ENCODE measurements around the gene LOXL3.

GRCh38 chr2:74488643-74489481 is 64.9 kb downstream of the LOXL3 start:
- TF ChIP-seq, protein P1, sequence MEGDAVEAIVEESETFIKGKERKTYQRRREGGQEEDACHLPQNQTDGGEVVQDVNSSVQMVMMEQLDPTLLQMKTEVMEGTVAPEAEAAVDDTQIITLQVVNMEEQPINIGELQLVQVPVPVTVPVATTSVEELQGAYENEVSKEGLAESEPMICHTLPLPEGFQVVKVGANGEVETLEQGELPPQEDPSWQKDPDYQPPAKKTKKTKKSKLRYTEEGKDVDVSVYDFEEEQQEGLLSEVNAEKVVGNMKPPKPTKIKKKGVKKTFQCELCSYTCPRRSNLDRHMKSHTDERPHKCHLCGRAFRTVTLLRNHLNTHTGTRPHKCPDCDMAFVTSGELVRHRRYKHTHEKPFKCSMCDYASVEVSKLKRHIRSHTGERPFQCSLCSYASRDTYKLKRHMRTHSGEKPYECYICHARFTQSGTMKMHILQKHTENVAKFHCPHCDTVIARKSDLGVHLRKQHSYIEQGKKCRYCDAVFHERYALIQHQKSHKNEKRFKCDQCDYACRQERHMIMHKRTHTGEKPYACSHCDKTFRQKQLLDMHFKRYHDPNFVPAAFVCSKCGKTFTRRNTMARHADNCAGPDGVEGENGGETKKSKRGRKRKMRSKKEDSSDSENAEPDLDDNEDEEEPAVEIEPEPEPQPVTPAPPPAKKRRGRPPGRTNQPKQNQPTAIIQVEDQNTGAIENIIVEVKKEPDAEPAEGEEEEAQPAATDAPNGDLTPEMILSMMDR (IDR thresholded peaks at IDR 0.05), result no peak
- no peak for TF ChIP-seq EZH2 (IDR thresholded peaks at IDR 0.05)
